Stimulated activated CD4-positive, alpha-beta T cell treated with anti-CD3 and anti-CD28 coated beads, Interleukin-2, amount 100 ng/mL, for 4 hours (primary cell): ENCODE data around the gene A2M.

Experiments used
- DNase-seq: peaks from one replicate; pipeline ENCODE4 v3.0.0-alpha.2; 2020; ENCODE audit warnings: low read depth

Gene A2M

DNA sequence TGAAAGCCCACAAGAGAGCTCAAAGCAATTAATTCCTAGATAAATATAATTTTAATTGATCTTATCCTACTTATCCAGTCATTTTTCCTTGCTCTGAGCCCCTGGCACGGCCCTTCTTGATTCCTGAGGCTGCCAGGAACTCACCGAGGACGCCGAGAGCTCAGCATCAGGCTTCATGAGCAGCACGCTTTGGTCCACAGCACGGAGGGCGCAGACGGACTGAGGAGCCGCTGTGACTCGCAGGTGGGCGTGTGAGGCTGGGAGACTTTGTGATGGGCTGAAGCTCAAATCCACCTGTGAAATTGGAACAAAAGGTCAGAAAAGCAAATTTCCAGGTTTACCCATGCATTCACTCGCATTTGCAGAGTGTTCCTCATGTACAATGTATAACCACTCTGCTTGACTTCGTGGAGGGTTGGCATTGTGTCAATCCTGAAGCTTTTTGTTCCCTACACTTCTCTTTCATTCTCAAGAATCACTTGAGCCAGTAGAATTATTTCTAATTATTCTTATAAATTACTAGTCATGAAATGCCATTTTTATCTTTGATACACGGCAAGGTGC, 17.2 kb downstream of the A2M start:
- no peak for DNase-seq

DNA sequence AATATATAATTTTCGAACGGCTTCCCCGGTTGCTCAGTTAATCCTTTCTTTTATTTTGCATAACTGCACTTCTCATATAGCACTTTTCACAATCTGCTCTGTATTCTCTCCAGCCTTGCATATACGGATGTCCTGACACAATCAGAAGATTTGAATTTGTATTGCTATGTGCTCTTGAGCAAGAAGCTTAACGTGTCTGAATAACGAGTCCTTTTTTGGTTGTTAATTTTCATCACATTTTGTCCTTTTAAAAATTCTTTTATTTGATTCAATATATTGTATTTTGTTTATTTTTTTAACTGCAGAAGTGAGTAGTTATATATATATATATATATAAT, 17.6 kb downstream of the A2M start:
- DNase-seq = no peak

DNA sequence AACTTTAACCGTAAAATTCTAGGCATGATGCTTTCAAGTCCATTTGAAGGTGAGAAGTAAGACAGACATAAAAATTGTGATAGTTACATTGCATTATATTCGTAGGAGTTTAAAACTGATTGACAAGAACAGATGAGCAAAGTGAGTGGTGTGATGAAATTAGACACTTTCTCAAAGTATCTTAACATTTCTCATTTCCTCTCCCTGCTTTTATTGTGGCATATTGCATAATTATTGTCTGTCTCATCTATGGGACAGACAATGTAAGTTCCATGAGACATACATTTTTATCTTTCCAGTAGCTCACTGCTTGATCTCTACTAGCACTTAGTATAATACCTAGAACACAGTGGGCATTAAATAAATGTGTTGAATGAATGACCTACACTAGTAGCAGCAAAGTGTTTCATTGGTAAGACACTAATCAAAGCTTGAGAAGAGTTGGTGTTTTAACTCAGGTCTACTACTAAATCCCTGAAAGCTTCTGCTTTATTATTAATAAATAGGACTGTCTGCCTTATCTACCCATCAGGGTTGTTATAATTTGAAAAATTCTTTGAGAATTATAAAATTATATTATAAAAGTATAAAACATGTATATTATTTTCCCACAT, 19.0 kb downstream of the A2M start:
- no peak for DNase-seq

DNA sequence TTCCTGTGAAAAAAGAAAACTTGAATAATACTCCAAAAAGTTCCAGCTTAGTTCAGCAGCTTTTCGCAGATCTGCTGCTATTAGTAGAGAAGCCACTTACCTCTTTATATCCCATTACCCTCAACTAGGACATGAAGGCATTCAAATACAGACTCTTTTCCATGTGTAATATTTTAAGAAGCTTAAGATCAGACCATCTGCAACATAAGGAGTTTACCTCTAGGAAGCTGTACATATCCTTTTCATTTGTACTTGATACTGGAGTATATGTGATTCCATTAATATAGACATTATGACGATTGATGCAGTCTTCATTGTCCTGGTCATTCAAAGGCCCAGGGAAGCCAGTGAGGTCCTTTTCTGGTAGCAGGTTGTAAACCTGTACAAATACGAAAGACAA, 20.4 kb downstream of the A2M start:
- no peak for DNase-seq

DNA sequence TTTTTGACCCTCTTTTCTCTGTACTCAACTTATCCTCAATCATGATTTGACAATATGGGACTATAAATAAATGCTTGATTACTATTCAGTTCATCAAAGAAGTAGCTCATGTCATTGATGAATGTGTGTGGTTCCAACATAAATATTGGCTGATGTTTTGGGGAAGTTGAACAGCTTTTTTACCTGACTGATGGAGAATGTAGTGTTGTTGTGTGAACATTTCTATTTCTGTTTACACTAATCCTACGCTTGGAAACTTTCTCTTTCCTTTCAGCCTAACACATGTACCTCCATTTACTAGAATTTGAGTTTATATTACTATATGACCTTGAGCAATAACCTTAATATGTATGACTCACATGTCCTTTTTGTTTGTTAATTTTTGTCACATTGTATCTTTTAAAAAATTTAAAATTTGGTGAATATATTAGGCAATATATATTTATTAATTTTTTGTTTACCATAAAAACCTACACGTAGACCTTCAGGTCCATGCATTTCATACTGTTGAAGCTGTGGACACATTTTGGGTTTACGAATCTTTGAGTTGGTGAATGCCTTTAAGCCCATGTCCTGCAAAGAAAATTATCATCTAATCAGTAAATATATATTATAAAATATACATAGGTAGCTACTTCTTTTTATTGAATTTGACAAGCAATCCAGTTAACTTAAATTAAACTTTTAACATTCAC, 21.1 kb downstream of the A2M start:
- DNase-seq = no peak

DNA sequence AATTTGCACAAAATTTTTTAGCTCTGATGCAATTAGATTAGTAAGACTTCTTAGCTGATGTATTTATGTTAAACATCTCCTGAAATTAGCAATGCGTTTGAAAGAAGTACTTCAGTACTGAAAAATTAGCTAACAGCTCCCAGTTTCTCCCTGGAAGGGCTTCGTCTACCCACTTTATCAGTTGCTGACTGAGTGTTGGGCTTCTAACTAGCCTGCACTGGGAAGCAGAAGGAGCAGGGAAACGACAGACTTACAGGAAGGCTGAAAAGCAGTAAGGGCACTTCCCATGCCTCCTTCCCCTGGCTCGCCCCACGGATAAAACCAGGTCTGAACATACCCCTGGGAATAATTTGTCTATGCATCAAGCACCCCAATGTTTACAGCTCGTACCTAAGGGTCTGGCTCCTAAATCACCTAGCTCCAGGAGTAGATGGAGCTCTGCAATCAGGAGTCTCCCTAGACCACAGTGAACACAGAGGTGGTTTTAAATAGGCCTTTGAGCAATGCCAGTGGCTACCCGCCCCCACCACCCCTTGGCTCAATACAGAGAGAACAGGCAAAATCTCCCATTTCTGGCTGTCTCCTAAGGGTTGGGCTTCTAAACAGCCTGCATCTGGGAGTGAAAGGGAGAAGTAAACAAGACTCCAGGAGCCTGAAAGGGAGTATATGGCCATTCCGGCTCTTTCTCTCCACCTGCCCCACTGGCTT, 23.7 kb downstream of the A2M start:
- DNase-seq = no peak

DNA sequence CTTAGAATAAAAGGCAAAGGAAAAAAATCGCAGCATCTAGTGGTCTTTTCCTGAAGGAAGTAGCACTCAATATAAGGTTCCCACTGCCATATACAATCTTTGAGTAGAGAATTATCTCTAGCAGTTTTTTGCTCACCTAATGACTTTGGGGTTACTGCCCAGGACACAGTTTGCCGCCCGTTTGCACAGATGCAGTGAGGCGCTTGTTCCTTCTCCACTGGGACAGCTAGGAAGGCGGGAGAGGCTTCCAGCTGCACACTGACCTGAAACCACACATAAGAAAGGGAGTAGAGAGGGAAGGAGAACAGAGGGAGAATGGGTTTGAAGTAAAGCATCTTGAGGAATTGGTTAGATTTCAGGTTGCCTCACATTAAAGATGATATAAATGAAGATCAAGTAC, 25.5 kb downstream of the A2M start:
- no peak for DNase-seq

DNA sequence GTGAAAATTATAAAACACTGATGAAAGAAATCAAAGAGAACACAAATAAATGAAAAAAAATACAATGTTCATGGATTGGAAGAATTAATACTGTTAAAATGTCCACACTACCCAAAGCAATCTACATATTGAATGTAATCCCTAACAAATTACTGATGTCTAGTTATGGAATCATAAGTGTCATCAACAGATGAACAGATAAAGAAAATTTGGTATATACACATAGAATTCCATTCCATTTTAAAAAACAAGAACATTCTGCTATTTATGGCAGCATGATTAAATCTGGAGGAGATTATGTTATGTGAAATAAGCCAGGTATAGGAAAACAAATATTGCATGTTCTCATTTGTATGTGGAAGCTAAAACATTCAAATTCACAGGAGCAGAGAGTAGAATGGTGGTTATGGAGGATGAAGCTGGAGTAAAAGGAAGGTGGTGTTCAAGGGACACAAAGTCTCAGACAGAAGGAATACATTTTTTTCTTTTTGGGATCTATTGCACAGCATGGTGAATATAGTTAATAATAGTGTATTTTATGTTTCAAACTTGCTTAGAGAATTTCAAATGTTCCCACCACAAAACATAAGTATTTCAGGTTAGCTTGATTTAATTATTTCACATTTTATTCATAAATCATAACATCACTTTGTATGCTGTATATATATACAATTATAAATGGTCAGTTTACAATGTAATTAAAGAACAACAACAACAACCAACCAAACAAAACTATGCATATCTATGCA, 28.5 kb downstream of the A2M start:
- no peak for DNase-seq

DNA sequence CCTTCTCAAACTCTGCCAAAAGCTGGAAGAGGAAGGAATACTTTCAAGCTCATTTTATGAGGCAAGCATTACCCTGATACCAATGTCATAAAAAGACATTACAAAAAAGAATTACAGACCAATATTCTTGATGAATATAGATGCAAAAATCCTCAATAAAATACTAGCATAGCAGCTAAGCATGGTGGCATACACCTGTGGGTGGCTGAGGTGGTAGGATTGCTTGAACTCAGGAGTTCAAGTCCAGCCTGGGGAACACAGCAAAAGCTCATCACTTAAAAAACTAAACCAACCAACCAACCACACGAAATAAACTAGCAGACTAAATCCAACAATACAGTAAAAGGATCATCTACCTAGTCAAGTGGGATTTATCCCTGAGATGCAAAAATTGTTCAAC, 29.6 kb downstream of the A2M start:
- no peak for DNase-seq

DNA sequence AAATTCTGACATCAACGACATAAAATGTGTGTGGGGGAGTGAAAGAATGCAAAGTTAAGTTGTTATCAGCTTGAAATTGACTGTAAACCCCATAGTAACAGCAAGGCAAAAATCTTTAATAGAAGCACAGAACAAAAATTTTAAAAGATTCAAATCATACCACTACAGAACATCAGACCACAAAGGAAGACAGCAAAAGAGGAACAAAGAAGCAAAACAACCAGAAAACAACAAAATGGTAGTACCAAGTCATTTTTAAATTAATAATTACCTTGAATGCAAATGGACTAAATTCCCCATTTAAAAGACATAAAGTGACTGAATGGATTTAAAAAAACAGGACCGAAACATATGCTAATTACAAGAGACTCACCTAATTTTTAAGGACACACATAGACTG, 31.3 kb downstream of the A2M start:
- DNase-seq = no peak

DNA sequence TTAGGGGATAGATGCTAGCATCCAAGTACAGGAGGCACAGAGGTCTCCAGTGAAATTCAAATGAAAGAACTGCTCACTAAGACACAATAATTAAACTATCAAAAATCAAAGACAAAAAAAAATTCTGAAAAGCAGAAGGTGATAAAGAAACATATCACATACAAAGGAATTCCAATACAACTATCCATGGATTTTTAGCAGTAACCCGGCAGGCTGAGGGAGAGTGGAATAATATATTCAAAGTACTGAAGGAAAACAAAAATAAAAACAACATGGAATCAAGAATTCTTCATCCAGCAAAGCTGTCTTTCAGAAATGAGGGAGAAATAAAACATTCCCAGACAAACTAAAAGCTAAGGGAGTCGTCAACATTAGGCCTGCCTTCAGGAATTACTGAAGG, 31.9 kb downstream of the A2M start:
- no peak for DNase-seq

DNA sequence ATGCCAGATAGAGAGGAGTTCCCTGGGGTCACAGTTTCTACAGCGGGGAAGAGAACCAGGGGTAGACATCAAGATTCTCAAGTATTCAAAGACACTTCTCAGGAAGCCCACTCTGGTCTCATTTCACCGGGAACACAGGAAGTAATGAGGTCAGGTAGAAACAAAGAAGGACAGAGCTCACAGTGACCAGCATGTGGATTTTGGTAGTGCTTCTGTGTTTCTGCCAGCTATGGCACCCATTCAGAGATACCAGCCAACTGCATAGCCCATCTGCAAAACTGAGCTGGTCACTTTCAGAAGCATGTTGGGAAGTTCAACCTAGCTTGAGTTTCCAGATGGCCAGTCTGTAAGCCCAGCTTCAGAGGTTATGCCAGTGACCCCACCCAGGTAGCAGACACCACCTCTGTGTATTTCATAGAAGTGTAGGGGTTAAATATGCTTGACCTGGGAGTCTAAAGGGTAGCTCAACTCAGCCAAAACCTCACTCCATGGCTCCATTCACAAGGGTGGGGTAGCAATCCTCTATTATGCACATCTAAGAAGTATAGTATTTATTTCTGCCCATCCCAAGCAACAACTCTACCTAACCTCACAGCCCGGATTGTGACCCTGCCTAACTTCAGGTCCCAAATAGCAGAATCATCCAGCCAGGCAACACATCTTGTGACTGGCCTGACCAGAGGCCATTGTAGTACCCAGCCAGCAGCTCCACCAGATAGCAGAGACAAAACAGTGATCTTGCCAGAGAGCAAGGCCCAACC, 33.9 kb downstream of the A2M start:
- DNase-seq = no peak

DNA sequence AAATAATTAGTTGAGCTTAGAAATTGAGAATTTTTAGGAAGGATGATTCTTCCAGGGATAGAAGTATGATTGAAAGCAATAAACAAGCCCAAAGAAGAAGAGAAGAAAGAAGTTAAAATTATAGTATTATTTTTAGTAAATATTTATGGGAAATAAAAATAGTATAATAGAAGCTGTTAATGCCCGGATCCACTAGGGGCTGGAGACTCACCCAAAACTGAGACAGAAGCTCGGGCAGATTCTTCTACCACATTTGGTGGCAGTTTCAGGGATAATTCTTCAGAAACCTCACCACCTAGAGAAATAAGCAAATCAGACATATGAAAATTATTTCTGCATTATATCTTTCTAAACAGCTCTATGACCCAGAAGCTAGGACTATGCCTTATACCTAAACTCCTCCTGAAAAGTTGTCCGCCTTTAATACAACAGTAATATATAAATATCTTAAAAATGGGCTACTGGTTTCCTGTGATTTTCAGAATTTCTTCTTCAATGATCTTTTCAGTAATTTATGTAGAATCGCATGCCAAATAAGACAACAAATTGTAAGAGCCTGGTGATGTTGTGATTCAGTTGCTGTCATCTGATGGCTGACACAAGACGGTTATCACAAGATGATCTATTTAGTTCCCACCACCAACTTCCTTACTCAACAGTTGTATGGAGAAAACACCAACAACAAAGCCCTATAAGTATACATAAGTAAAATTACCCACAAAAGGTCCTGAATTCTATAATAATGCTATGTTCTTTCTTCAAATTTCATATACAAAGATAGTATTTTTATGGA, 35.6 kb downstream of the A2M start:
- DNase-seq = no peak

DNA sequence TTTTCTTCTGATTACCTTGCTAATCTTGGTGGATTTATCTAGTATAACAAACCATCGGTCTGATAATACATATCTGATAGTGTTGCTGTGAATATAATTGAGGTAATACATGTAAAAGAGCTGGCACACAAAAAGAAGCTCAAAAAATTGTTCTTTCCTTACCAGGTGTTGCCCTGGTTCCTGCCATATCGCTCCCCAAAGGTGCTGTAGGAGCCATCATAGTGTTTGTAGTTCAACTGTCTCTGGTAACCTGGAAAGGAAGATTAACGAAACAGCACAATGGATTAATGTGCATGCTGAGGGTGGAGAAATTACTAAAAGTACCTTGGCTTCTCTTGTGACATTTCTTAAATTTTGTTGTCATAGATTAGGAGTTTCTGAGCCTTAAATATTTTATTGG, 36.6 kb downstream of the A2M start:
- DNase-seq = no peak

DNA sequence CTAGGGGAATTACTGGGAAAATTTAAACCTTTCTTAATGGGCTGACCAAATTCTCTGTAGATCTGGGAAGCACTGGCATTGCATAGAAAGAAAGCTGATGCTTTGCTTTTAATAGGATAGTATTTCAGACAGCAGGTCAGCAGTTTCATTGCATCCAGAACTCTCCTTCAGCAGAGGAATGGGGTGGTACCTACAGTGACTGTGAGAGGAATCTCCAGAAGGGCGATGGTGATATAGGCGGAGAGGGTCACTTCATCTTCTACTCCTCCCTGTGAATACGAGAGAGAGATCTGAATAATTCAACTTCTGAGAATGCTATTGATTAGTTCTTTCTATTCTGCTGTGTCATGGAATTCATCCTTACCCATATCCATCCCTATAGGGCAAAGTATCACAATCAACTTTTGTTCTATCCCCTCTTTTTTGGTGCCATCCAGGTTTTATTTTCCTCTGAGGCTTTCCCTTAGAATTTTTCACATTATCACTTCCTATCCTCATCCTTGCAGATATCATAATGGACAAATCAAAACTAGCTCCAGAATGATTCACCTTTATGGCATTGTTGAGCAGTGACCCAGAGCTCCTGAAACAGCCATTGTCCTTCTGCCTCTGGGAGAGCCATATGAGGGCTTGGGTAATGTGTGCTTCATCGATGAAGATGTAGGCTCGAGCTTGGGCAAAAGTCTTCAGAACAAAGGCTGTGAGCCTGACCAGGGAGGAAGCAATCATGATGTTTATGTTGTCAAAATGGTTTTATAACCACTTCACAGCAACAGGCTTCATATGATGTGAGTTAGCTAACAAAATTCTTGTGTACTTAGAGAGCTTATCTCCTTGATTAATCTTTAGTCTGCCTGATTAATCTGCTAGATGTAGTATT, 38.3 kb downstream of the A2M start:
- no peak for DNase-seq

DNA sequence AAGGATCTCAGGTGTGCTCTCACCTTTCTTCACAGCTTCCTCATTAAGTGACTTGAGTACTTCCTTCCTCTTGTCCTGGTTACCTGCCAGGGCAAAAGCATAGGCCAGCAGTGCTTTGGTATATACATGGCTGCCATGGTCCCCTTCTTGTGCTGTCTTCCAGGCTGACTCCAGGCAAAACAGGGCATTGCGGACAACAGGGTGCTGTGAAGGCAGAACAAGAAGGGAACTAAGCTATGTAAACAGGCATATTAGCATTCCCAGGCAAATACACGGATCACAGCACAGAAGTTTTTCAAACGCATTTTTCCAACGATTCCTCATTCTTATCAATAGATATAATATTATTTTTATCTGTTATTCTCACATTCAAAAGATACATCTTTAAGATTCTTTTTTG, 39.0 kb downstream of the A2M start:
- DNase-seq = no peak

DNA sequence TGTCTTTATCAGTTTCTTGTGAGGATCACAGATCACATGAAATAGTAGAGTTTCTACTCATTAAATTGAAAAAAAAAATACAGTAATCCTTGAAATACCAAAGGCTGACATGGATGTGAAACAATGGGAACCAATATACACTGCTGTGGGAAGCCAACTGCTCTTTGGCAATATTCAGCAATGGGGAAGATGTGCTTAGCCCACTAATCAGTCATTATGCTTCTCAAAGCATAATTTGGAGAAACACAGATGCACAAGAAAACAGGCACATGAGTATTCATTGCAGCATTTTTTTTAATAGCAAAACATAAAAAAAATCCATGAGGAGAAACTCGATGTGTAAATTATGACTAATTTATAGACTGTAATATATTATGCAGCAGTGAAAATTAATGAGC, 40.6 kb downstream of the A2M start:
- no peak for DNase-seq

DNA sequence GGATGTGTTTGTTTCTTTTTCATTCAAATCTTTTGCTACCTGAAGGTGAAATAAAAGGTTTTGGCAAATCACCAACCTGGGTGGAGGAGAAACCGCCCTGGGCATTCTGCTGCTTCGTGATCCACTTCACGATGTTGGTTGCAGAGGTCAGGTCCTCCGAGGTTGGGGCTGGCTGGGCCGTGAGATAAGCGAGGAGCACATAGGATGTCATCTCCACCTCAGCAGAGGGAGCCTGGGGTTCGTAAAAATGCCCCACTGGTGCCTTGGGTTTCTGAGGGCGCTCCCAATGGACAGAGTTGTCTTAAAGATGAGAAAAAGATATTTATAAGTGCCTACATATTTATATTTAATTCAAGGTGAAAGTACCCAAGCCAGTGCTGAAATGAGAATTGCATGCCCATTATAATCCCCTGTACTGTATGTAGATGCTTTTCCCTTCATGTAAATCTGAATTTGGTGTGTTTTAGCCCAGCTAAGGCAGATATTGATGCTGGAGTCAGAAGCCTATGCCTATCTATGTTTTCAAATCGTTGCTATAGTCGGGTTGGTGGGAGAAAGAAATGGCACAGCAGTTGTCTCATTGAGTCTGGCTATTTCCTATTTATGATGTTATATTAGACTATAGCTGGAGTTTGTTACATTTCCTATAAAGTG, 41.1 kb downstream of the A2M start:
- DNase-seq = no peak

DNA sequence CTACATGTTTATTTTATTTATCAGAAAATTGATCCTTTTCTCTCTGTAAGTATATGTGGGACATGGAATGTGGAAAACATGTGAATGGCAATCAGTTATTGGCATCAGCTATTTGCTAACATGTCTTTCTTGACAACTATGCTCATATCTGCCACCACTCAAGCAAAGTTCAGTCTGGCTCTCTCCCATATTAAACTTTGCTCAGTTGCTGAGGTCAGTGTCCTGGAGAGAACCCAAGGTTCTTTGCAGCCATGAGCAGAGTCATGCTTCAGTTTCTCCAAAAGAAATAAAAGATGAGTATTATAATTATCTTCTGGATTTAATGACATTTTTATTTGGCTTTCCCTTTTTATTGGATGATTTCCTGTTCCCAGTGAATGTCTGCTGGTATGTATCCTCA, 42.6 kb downstream of the A2M start:
- DNase-seq = no peak
